Measurements from ENCODE around the gene KIF26B.

The KIF26B gene

GRCh38 chr1:245240648-245241165 lies 85.9 kb downstream of the KIF26B start:
- DNase-seq (ENCODE audit: low read depth in 2 of 2): no peak

- DNase-seq (ENCODE audit: low read depth in 2 of 2): no peak
Observed at GRCh38 chr1:245241526-245242130, 86.8 kb downstream of the KIF26B start.

- no peak for DNase-seq (ENCODE audit: low read depth in 2 of 2)
Observed at GRCh38 chr1:245242989-245243388, 88.2 kb downstream of the KIF26B start.

GRCh38 chr1:245245021-245245667 lies 90.4 kb downstream of the KIF26B start:
- no peak for DNase-seq (ENCODE audit: low read depth in 2 of 2)

- DNase-seq (ENCODE audit: low read depth in 2 of 2): no peak
Observed at GRCh38 chr1:245246433-245246832, 91.6 kb downstream of the KIF26B start.

- DNase-seq (ENCODE audit: low read depth in 2 of 2): no peak
Observed at GRCh38 chr1:245247356-245247755, 92.6 kb downstream of the KIF26B start.

- no peak for DNase-seq (ENCODE audit: low read depth in 2 of 2)
Observed at GRCh38 chr1:245247801-245248200, 93.0 kb downstream of the KIF26B start.

- DNase-seq (ENCODE audit: low read depth in 2 of 2): no peak
Observed at GRCh38 chr1:245248231-245248731, 93.5 kb downstream of the KIF26B start.

- DNase-seq (ENCODE audit: low read depth in 2 of 2): no peak
Observed at GRCh38 chr1:245255783-245256182, 101.0 kb downstream of the KIF26B start.

GRCh38 chr1:245256528-245256927 lies 101.7 kb downstream of the KIF26B start:
- DNase-seq (ENCODE audit: low read depth in 2 of 2): no peak

GRCh38 chr1:245258271-245258920 lies 103.6 kb downstream of the KIF26B start:
- DNase-seq (ENCODE audit: low read depth in 2 of 2): no peak

- DNase-seq (ENCODE audit: low read depth in 2 of 2): no peak
Observed at GRCh38 chr1:245260110-245260882, 105.5 kb downstream of the KIF26B start.

GRCh38 chr1:245260883-245261282 lies 106.1 kb downstream of the KIF26B start:
- DNase-seq (ENCODE audit: low read depth in 2 of 2): no peak

- no peak for DNase-seq (ENCODE audit: low read depth in 2 of 2)
Observed at GRCh38 chr1:245261786-245262185, 107.0 kb downstream of the KIF26B start.

- DNase-seq (ENCODE audit: low read depth in 2 of 2): no peak
Observed at GRCh38 chr1:245263529-245264095, 108.8 kb downstream of the KIF26B start.

GRCh38 chr1:245264226-245264625 lies 109.4 kb downstream of the KIF26B start:
- DNase-seq (ENCODE audit: low read depth in 2 of 2): no peak

GRCh38 chr1:245266105-245266504 lies 111.3 kb downstream of the KIF26B start:
- no peak for DNase-seq (ENCODE audit: low read depth in 2 of 2)

GRCh38 chr1:245270063-245270462 lies 115.3 kb downstream of the KIF26B start:
- no peak for DNase-seq (ENCODE audit: low read depth in 2 of 2)

- no peak for DNase-seq (ENCODE audit: low read depth in 2 of 2)
Observed at GRCh38 chr1:245270972-245271371, 116.2 kb downstream of the KIF26B start.

- no peak for DNase-seq (ENCODE audit: low read depth in 2 of 2)
Observed at GRCh38 chr1:245272676-245273075, 117.9 kb downstream of the KIF26B start.

- no peak for DNase-seq (ENCODE audit: low read depth in 2 of 2)
Observed at GRCh38 chr1:245276445-245276844, 121.7 kb downstream of the KIF26B start.

- DNase-seq (ENCODE audit: low read depth in 2 of 2): no peak
Observed at GRCh38 chr1:245277276-245277675, 122.5 kb downstream of the KIF26B start.
